Calu3 (cell line): ENCODE data around the gene KY. TPM values are rescaled to one million over a fixed set of nuclear protein-coding genes. Genes with fewer than 3 reads are reported as not detected.

Source experiments
- BruUV-seq: library from RNA; stranded (reverse); fragments of 400-500 nt; replicated peaks from 2 replicates; lab custom pipeline; 2021; lab: Mats Ljungman, UMichigan
- CTCF ChIA-PET: fragments of 300-600 bp; sonication (Branson Sonifier 250); formaldehyde crosslinking; loops from one replicate; lab custom pipeline; 2022; ENCODE audit warnings: antibody characterized with exemption; lab: Charles Lee
- DNase-seq: peaks from one replicate; pipeline ENCODE4 v3.0.0; 2022
- H3K27ac Mint-ChIP-seq: one replicate; pipeline ENCODE4 v1.8.0; 2022; ENCODE audit warnings: mixed read lengths; ENCODE audit not compliant: unreplicated experiment
- H3K27me3 Mint-ChIP-seq: one replicate; pipeline ENCODE4 v1.8.0; 2022; ENCODE audit warnings: mixed read lengths; ENCODE audit not compliant: unreplicated experiment
- H3K36me3 Mint-ChIP-seq: one replicate; pipeline ENCODE4 v1.8.0; 2022; ENCODE audit warnings: mild to moderate bottlenecking, moderate library complexity, mixed read lengths; ENCODE audit not compliant: insufficient read depth, unreplicated experiment
- H3K4me1 Mint-ChIP-seq: one replicate; pipeline ENCODE4 v1.8.0; 2022; ENCODE audit warnings: mild to moderate bottlenecking, low read depth, mixed read lengths; ENCODE audit not compliant: unreplicated experiment
- H3K4me3 Mint-ChIP-seq: one replicate; pipeline ENCODE4 v1.8.0; 2022; ENCODE audit warnings: mild to moderate bottlenecking, low read depth, moderate library complexity, mixed read lengths; ENCODE audit not compliant: unreplicated experiment
- H3K9me3 Mint-ChIP-seq: one replicate; pipeline ENCODE4 v1.8.0; 2022; ENCODE audit warnings: low read depth, mixed read lengths; ENCODE audit not compliant: unreplicated experiment
- intact Hi-C: fragments of 100-400 bp; cut with micrococcal nuclease; formaldehyde crosslinking; loops from one replicate; pipeline ENCODE4 v1.10.0; 2022; ENCODE audit not compliant: unreplicated experiment
- total RNA-seq: library from RNA; stranded (reverse); gene quantifications from 2 replicates; pipeline ENCODE4 v1.2.3, GENCODE V29; 2022
- TF ChIP-seq, protein P1 (sequence below): fragments of 200-600 bp; IDR thresholded peaks from one replicate; pipeline ENCODE4 v1.8.0; 2022; ENCODE audit warnings: antibody characterized with exemption; ENCODE audit not compliant: unreplicated experiment

KY gene
- total RNA-seq, 1 experiment from 2014 or later: not detected

DNA sequence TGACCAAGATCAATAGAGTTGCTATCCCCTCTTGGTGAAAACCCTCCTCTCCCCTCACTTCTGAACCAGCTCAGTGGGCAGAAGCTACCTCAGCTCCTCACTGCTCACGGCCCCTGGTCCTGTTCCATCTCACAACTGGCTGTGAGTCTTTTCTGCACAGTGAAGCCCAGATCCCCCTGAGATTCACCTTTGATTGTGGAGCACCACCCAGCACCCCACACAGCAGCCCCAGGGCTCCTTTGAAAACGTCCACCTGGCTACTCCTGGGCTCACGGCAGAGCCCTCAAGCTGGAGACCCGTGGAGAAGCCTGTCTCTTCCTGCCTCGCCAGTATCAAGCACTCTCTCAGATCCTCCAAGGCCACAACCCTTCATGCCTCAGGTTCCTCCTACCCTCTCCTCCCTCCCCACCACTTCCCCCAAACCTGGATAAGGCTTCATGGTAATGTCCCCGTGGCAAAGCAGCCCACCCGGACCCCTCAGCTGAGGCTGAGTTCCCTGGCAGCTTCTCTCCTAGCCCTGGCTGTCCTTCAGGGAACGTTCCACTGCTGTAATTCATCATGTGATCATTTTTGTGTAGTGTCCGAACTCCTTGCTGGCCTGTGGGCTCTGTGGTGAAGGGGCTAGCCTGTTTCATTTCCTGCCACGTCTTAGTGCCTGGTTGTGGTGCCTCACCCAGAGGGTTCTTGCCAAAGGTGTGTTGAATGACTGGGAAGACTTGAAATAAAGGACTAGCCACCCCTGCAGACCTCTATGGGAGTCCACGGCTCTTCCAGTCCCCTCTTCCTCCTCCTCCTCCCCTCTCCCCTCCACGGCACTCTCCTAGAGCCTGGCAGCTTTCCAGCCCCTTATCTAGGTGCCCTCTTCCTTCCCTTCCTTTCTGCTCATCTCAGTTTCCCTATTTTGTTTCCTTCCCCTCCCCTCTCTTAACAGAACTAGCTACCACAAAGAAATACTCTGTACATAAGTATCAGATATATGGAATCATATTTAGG lies 44.5 kb downstream of the KY start:
- no peaks in the 10 kb centered on the region for H3K36me3 Mint-ChIP-seq
- intact Hi-C loops: no loop called here
- no peaks in the 10 kb centered on the region for H3K9me3 Mint-ChIP-seq
- peaks cover 90% of the 10 kb centered on the region for H3K27me3 Mint-ChIP-seq
- no peaks in the 10 kb centered on the region for H3K4me1 Mint-ChIP-seq
- no TSS peak for BruUV-seq
- DNase-seq: no peak
- TF ChIP-seq, protein P1, sequence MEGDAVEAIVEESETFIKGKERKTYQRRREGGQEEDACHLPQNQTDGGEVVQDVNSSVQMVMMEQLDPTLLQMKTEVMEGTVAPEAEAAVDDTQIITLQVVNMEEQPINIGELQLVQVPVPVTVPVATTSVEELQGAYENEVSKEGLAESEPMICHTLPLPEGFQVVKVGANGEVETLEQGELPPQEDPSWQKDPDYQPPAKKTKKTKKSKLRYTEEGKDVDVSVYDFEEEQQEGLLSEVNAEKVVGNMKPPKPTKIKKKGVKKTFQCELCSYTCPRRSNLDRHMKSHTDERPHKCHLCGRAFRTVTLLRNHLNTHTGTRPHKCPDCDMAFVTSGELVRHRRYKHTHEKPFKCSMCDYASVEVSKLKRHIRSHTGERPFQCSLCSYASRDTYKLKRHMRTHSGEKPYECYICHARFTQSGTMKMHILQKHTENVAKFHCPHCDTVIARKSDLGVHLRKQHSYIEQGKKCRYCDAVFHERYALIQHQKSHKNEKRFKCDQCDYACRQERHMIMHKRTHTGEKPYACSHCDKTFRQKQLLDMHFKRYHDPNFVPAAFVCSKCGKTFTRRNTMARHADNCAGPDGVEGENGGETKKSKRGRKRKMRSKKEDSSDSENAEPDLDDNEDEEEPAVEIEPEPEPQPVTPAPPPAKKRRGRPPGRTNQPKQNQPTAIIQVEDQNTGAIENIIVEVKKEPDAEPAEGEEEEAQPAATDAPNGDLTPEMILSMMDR: no peak
- no peak overlapping the region for H3K4me3 Mint-ChIP-seq
- CTCF ChIA-PET: interaction anchor here (1.6 kb wide), 1 partner anchor 10 kb away, joined by 5 read pairs; no protein-coding TSS in a partner anchor
- H3K27ac Mint-ChIP-seq: no peak overlapping the region

DNA sequence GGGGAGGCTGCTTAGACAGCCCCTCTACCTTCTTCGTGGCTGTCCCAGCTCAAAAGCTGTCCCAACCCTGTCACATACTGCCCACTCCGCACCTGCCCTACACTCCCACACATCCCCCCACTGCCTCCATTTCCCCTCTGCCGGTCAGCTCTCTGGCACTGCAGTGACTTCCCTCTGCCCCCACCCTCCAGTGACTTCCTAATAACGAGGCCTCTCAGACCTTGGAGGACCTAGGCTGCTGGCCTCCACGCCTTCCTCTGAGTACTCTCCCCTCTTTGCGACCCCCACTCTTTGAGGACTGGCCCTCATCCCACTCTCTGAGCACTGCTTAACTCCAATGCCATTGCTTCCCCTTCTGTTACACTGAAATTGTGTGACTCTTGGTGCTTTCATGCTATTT lies 45.3 kb downstream of the KY start:
- H3K9me3 Mint-ChIP-seq: no peaks in the 10 kb centered on the region
- H3K27ac Mint-ChIP-seq: no peak overlapping the region
- peaks cover 90% of the 10 kb centered on the region for H3K27me3 Mint-ChIP-seq
- intact Hi-C loops: no loop called here
- H3K36me3 Mint-ChIP-seq: no peaks in the 10 kb centered on the region
- H3K4me3 Mint-ChIP-seq: no peak overlapping the region
- CTCF ChIA-PET: no interaction called here
- H3K4me1 Mint-ChIP-seq: no peaks in the 10 kb centered on the region
- no TSS peak for BruUV-seq
- no peak for DNase-seq
- TF ChIP-seq, protein P1: no peak

DNA sequence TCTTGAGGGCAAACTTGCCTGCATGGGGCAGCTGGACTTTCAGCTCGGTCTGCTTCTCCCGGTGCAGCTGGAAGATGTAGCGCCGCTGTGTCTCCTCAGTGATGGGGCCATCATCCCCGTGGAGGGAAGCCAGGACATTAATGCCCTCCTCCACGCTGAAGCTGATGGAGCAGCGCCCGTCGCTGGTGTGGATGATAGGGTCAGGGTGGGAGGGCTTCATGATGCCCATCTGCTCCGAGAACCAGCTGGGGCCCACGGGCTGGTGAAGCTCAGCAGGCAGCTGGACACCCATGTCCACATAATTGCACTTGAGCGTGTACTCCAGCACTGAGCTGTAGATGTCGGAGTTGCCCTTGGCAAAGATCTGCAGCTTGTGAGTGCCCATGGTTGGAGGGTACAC lies 46.9 kb downstream of the KY start:
- intact Hi-C loops: no loop called here
- TF ChIP-seq, protein P1: no peak
- BruUV-seq: no TSS peak
- CTCF ChIA-PET: interaction anchor here (0.6 to 0.8 kb wide), 3 partner anchors 132 to 616 kb away, joined by 3 to 6 read pairs (median 3); no protein-coding TSS in a partner anchor
- no peaks in the 10 kb centered on the region for H3K36me3 Mint-ChIP-seq
- H3K27ac Mint-ChIP-seq: no peak overlapping the region
- no peak overlapping the region for H3K4me3 Mint-ChIP-seq
- peaks cover 90% of the 10 kb centered on the region for H3K27me3 Mint-ChIP-seq
- DNase-seq: no peak
- no peaks in the 10 kb centered on the region for H3K4me1 Mint-ChIP-seq
- H3K9me3 Mint-ChIP-seq: no peaks in the 10 kb centered on the region

DNA sequence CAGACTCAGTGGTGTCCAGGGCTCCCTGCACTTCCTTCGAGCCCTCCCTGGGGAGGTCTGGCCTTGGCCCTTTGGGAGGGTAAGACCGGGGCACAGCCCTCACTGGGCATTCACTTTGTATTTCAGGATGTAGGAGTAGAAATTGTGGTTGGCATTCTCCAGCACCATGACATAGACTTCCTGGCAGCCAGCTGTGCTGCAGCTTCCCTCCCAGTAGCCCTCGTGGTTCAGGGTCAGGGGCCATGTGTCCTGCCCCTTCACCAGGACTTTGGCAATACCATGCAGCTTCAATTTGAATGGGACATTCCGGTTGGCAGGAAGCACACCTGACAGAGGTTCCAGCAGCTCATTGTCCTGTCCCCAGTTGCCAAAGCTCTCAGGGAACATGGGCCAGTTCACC lies 47.3 kb downstream of the KY start:
- CTCF ChIA-PET: interaction anchor here (0.6 to 0.8 kb wide), 3 partner anchors 226 to 617 kb away, joined by 3 to 8 read pairs (median 6); no protein-coding TSS in a partner anchor
- DNase-seq: no peak
- Mint-ChIP-seq H3K27ac (no peak overlapping the region), H3K9me3 (no peaks in the 10 kb centered on the region), H3K36me3 (no peaks in the 10 kb centered on the region), H3K4me1 (no peaks in the 10 kb centered on the region), H3K27me3 (peaks cover 90% of the 10 kb centered on the region), H3K4me3 (no peak overlapping the region)
- intact Hi-C loops: no loop called here
- TF ChIP-seq, protein P1: no peak
- no TSS peak for BruUV-seq
